Kidney glomerular epithelial cell (primary cell): ENCODE results near the gene SLC36A1.
"Not testable (repeated sequence)": the region's sequence is repeated elsewhere in the genome, so short reads cannot be mapped to it uniquely, and the experiment has no call there.

Experiments
- DNase-seq: peaks from one replicate; lab custom pipeline; 2025; lab: John Stamatoyannopoulos, UW

SLC36A1 gene

GRCh38 chr5:151483647-151484046 lies 36.2 kb downstream of the SLC36A1 start:
- no peak for DNase-seq

- DNase-seq: no peak
These were observed 40.1 kb downstream of the SLC36A1 start for GRCh38 chr5:151487544-151487943.

- DNase-seq: no peak
These were observed 43.2 kb downstream of the SLC36A1 start for GRCh38 chr5:151490627-151491026.

- no peak for DNase-seq
These were observed 43.7 kb downstream of the SLC36A1 start for GRCh38 chr5:151491062-151491461.

- DNase-seq: peak; percentile 70
These were observed 45.3 kb downstream of the SLC36A1 start for GRCh38 chr5:151492729-151493128.

GRCh38 chr5:151493665-151494064 lies 46.3 kb downstream of the SLC36A1 start:
- no peak for DNase-seq

- DNase-seq: no peak
These were observed 47.9 kb downstream of the SLC36A1 start for GRCh38 chr5:151495320-151495719.

GRCh38 chr5:151496041-151496484 lies 48.7 kb downstream of the SLC36A1 start:
- DNase-seq: no peak

- DNase-seq: no peak
These were observed 50.1 kb downstream of the SLC36A1 start for GRCh38 chr5:151497391-151498002.

- no peak for DNase-seq
These were observed 51.2 kb downstream of the SLC36A1 start for GRCh38 chr5:151498395-151499155.

GRCh38 chr5:151499501-151500035 lies 52.2 kb downstream of the SLC36A1 start:
- no peak for DNase-seq

GRCh38 chr5:151504006-151504405 lies 56.6 kb downstream of the SLC36A1 start:
- DNase-seq: no peak

GRCh38 chr5:151508308-151508707 lies 60.9 kb downstream of the SLC36A1 start:
- DNase-seq: not testable (repeated sequence)

GRCh38 chr5:151509231-151509630 lies 61.8 kb downstream of the SLC36A1 start:
- DNase-seq: no peak

GRCh38 chr5:151509836-151510235 lies 62.4 kb downstream of the SLC36A1 start:
- no peak for DNase-seq

GRCh38 chr5:151517122-151517920 lies 69.9 kb downstream of the SLC36A1 start:
- no peak for DNase-seq

GRCh38 chr5:151520294-151520693 lies 72.9 kb downstream of the SLC36A1 start:
- no peak for DNase-seq

GRCh38 chr5:151522226-151522625 lies 74.8 kb downstream of the SLC36A1 start:
- DNase-seq: no peak

GRCh38 chr5:151523335-151523734 lies 75.9 kb downstream of the SLC36A1 start:
- peak; percentile 35 for DNase-seq

- DNase-seq: no peak
These were observed 80.8 kb downstream of the SLC36A1 start for GRCh38 chr5:151528153-151528552.

- no peak for DNase-seq
These were observed 81.6 kb downstream of the SLC36A1 start for GRCh38 chr5:151528996-151529395.

- DNase-seq: no peak
These were observed 84.2 kb downstream of the SLC36A1 start for GRCh38 chr5:151531581-151531980.
